Left lung (tissue), 10 donors: ENCODE results near the gene BRSK2. TPM values are rescaled to one million over a fixed set of nuclear protein-coding genes. Genes with fewer than 3 reads are reported as not detected.

Experiments
- ATAC-seq: fragments of 200-7000 bp; cut with Tn5 transposase; one replicate; pipeline ENCODE4 v1.9.1; 2020; ENCODE audit warnings: moderate library complexity
- DNase-seq, 4 donors: peaks; one replicate each; pipeline ENCODE4 v3.0.0-alpha.2; 2013 to 2020
- H3K27ac ChIP-seq, 2 donors: fragments of 200-600 bp; sonication (generic) in 1 of 2; one replicate each; pipeline versions ENCODE4 v1.5.0 to v1.8.0; 2020 to 2021
- H3K27me3 ChIP-seq, 2 donors: fragments of 200-600 bp; sonication (generic) in 1 of 2; one replicate each; pipeline versions ENCODE4 v1.5.0 to v1.8.0; 2020 to 2021
- H3K36me3 ChIP-seq, 2 donors: fragments of 200-600 bp; sonication (generic) in 1 of 2; one replicate each; pipeline versions ENCODE4 v1.5.0 to v1.8.0; 2020 to 2021
- H3K4me1 ChIP-seq, 2 donors: fragments of 200-600 bp; one replicate each; pipeline ENCODE4 v1.8.0; 2021
- H3K4me3 ChIP-seq, 2 donors: fragments of 200-600 bp; sonication (generic) in 1 of 2; one replicate each; pipeline versions ENCODE4 v1.5.0 to v1.8.0; 2020 to 2021; ENCODE audit warnings: mild to moderate bottlenecking in 1 of 2
- H3K9me3 ChIP-seq, 2 donors: fragments of 200-600 bp; sonication (generic) in 1 of 2; one replicate each; pipeline versions ENCODE4 v1.5.0 to v1.8.0; 2020 to 2021
- intact Hi-C, 2 donors: fragments of 100-400 bp; cut with DNase I; formaldehyde crosslinking; loops; one replicate each; pipeline versions ENCODE4 v1.11.2 to v1.14.2; 2022
- polyA plus RNA-seq, 6 donors: library from polyadenylated mRNA; unstranded; fragments of 120-200 nt; gene quantifications; one replicate each; pipeline ENCODE4 v1.2.1, GENCODE V29; 2013; ENCODE audit not compliant: insufficient read length in 6 of 6
- total RNA-seq, 2 donors: library from RNA; stranded (reverse); fragmentation: NEBNext Ultra II Directional; extraction: Animal tissue kit (Norgen Biotek cat#: 25700); gene quantifications; one replicate each; pipeline ENCODE4 v1.2.1, GENCODE V29; 2021
- TF ChIP-seq, protein P1 (sequence below), 2 donors: fragments of 200-600 bp; sonication (generic) in 1 of 2; IDR thresholded peaks; one replicate each; pipeline versions ENCODE4 v1.5.0 to v1.8.0; 2021; ENCODE audit warnings: antibody characterized with exemption in 2 of 2
- donor health status: DM: no; HTN: yes; CAD: no.
- donor health status: DM: no; HTN: no; CAD: no.

Gene BRSK2
- total and polyA plus RNA-seq, 8 donors, result 0.13 to 1.1 (median 0.69) TPM

DNA sequence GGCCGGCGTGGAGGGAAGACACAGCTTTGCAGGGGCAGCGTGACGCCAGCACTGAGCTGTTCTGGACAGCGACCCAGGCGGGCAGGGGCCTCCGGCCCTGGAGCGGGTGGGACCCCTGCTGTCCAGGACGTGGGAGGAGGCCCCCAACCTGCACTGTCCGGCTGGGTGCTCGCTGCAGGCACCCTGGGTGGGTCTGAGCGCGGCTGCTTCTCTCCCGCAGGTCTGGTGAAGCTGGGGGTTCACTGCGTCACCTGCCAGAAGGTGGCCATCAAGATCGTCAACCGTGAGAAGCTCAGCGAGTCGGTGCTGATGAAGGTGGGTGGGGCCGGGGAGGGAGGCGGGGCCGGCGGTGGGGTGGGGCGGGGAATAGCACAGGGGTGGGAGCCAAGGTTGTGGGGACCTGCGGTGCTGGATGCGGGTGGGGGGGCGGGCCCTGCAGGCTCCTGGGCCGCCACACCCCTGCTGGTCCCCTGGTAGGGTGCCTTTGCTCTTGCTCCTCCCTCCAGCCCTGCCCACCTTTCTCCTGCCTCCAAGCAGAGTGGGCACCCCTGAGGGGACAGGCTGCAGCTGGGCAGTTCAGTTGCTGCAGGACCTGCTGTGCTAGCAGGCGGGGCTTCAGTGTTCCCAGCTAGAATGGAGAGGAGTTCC is 46.2 kb downstream of the BRSK2 start:
- H3K27me3 ChIP-seq, result peaks cover 0 to 75% of the 10 kb centered on the region in 2 donors
- DNase-seq (no peak), ATAC-seq (no peak)
- intact Hi-C loops, result no loop called here
- no peaks in the 10 kb centered on the region for H3K4me1 ChIP-seq
- no peak overlapping the region for H3K27ac ChIP-seq
- H3K4me3 ChIP-seq, result no peak overlapping the region
- TF ChIP-seq, protein P1, sequence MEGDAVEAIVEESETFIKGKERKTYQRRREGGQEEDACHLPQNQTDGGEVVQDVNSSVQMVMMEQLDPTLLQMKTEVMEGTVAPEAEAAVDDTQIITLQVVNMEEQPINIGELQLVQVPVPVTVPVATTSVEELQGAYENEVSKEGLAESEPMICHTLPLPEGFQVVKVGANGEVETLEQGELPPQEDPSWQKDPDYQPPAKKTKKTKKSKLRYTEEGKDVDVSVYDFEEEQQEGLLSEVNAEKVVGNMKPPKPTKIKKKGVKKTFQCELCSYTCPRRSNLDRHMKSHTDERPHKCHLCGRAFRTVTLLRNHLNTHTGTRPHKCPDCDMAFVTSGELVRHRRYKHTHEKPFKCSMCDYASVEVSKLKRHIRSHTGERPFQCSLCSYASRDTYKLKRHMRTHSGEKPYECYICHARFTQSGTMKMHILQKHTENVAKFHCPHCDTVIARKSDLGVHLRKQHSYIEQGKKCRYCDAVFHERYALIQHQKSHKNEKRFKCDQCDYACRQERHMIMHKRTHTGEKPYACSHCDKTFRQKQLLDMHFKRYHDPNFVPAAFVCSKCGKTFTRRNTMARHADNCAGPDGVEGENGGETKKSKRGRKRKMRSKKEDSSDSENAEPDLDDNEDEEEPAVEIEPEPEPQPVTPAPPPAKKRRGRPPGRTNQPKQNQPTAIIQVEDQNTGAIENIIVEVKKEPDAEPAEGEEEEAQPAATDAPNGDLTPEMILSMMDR (IDR thresholded peaks at IDR 0.05), result no peak
- H3K36me3 ChIP-seq, result no peaks in the 10 kb centered on the region
- no peaks in the 10 kb centered on the region for H3K9me3 ChIP-seq

DNA sequence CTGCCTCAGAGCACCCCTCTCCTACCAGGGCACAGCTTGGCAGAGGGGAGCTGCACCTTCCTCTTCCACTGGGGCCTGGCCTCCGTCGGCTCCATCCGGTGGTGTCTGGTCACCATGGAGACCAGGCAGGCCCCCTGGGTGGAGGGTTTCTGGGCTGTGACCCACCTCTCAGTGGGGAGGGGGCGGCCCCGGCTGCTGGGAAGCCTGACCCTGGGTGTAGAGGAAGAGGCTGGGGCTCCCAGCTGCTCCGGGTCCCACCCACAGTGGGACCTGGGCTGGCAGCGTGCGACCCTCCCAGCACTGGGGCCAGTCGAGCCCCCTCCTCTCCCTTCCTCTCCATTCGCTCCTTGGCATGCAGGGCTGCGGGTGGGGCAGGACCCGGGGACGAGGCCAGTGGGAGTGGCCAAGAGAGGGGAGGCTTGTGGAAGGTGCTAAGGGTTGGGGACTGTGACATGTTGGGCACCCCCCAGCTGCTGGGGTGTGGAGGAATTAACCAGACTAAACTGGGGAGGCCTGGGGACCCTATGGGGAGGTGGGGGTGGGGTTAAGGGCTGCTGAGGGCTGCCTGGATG is 46.8 kb downstream of the BRSK2 start:
- intact Hi-C loops, result no loop called here
- DNase-seq, result no peak

DNA sequence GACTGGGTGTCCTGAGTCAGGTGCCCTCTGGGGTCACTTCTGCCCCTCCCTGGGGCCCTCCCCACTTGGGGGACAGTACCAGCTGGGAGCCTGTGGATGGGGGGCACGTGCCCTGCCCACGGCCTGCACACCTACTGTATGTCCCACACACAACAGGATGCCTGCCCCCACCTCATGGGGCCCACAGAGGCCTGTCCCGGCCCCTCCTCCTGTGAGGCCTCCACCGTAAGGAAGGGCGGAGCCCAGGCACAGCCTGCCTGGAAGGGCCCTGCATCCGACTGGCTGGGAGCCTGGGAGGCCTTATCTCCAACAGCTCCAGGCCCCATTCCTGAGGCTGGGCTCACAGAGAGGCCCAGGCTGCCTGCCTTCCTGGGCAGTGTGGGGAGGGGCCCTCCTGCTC is 47.8 kb downstream of the BRSK2 start:
- Histone ChIP-seq H3K27ac (no peak overlapping the region), H3K9me3 (no peaks in the 10 kb centered on the region), H3K4me1 (no peaks in the 10 kb centered on the region), H3K4me3 (no peak overlapping the region), H3K27me3 (peaks cover 0 to 82% of the 10 kb centered on the region in 2 donors), H3K36me3 (no peaks in the 10 kb centered on the region)
- ATAC-seq (peak; percentile 63), DNase-seq (peak in 1 of 4 donors; percentile 68)
- TF ChIP-seq, protein P1 (IDR thresholded peaks at IDR 0.05), result no peak
- intact Hi-C loops, result no loop called here

More for the DNA sequence above, 46.8 kb downstream of the BRSK2 start:
- no peaks in the 10 kb centered on the region for H3K4me1 ChIP-seq
- no peak for ATAC-seq
- H3K36me3 ChIP-seq, result no peaks in the 10 kb centered on the region
- TF ChIP-seq, protein P1 (IDR thresholded peaks at IDR 0.05), result no peak
- H3K27me3 ChIP-seq, result peaks cover 0 to 75% of the 10 kb centered on the region in 2 donors
- no peaks in the 10 kb centered on the region for H3K9me3 ChIP-seq
- no peak overlapping the region for H3K27ac ChIP-seq
- H3K4me3 ChIP-seq, result no peak overlapping the region

DNA sequence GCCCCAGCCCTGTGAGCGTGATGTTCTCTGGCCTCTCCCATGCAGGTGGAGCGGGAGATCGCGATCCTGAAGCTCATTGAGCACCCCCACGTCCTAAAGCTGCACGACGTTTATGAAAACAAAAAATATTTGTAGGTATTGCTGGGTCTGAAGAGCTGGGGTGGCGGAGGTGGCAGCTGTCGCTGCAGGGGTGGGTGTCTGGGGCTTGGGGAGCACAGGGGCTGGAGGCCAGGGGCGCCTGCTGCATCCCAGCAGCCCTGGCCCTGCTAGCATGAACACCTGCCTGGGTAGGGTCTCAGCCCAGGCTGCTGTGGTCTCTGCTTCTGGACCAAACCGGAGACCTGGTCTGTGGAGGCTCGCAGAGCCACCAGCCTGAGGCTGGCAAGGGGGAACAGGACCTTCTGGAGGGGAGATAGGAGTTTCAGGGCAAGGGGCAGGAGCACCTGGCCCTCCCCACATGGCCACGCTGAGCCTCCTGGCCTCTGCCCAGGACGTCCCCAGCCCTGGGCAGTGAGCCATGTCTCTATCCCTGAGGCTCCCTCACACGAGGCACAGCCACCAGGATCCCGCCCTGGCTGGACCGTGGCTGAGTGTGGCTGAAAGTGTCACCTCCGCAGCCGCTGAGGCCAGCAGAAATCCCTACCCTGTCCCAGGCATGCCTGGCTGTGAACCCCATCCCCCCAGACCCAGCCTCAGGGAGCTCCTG is 48.7 kb downstream of the BRSK2 start:
- DNase-seq, result no peak
- intact Hi-C loops, result no loop called here
- peaks cover 0 to 86% of the 10 kb centered on the region in 2 donors for H3K27me3 ChIP-seq
- no peak overlapping the region for H3K4me3 ChIP-seq
- no peaks in the 10 kb centered on the region for H3K9me3 ChIP-seq
- ATAC-seq, result no peak
- TF ChIP-seq, protein P1 (IDR thresholded peaks at IDR 0.05), result no peak
- no peaks in the 10 kb centered on the region for H3K36me3 ChIP-seq
- H3K4me1 ChIP-seq, result no peaks in the 10 kb centered on the region
- no peak overlapping the region for H3K27ac ChIP-seq

DNA sequence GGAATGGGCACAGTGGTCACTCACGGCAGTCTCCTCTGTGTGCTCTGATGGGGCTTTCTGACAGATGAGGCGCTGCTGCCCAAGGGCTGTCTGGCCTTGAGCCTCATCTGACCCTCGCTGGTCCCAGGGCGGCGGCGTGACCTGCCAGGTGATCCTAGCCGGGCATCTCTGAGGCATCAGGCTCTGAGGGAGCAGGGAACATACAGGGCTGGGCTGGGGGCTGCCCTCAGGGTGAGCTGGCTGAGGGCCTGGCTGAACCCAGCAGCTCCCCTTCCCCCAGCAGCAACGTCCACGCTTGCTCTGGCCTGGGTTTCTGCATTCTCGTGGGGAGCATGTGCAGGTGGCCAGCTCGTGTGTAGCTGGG is 49.2 kb downstream of the BRSK2 start:
- TF ChIP-seq, protein P1 (IDR thresholded peaks at IDR 0.05), result no peak
- intact Hi-C loops, result no loop called here
- no peak for DNase-seq
- peaks cover 0 to 86% of the 10 kb centered on the region in 2 donors for H3K27me3 ChIP-seq
- H3K9me3 ChIP-seq, result no peaks in the 10 kb centered on the region
- no peaks in the 10 kb centered on the region for H3K36me3 ChIP-seq
- H3K4me3 ChIP-seq, result no peak overlapping the region
- H3K27ac ChIP-seq, result no peak overlapping the region
- no peaks in the 10 kb centered on the region for H3K4me1 ChIP-seq
- ATAC-seq, result no peak
